Skin epidermis (tissue), 12 donors: ENCODE data around the gene OR6B2.

ENCODE experiments used
- H3K27ac ChIP-seq, 21 experiments: fragments of 200-600 bp; sonication (generic) in 11 of 21; one replicate each; pipeline ENCODE4 v1.5.0; 2020; ENCODE audit warnings: mild to moderate bottlenecking in 3 of 21, inconsistent platforms in 2 of 21, moderate library complexity in 2 of 21
- H3K4me3 ChIP-seq, 7 experiments: fragments of 200-600 bp; sonication (generic) in 2 of 7; one replicate each; pipeline ENCODE4 v1.5.0; 2020; ENCODE audit warnings: inconsistent platforms in 2 of 7, mild to moderate bottlenecking in 2 of 7, moderate library complexity in 1 of 7

The OR6B2 gene

DNA sequence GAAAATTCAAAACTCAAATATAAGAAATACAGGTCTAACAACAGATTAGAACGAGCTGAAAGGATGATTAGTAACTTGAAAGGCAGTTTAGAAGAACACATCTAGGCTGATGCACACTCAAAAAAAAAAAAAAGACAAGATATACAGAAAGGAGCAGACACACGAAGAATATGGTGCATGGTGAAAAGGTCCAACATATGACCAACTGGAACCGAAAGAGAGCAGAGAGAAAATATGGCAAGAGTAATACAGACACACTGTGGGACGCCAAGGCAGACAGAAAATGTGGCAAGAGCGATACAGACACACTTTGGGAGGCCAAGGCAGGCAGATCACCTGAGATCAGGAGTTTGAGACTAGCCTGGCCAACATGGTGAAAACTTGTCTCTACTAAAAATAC is 44.9 kb downstream of the OR6B2 start:
- H3K27ac ChIP-seq = no peak overlapping the region
- H3K4me3 ChIP-seq = no peak overlapping the region

DNA sequence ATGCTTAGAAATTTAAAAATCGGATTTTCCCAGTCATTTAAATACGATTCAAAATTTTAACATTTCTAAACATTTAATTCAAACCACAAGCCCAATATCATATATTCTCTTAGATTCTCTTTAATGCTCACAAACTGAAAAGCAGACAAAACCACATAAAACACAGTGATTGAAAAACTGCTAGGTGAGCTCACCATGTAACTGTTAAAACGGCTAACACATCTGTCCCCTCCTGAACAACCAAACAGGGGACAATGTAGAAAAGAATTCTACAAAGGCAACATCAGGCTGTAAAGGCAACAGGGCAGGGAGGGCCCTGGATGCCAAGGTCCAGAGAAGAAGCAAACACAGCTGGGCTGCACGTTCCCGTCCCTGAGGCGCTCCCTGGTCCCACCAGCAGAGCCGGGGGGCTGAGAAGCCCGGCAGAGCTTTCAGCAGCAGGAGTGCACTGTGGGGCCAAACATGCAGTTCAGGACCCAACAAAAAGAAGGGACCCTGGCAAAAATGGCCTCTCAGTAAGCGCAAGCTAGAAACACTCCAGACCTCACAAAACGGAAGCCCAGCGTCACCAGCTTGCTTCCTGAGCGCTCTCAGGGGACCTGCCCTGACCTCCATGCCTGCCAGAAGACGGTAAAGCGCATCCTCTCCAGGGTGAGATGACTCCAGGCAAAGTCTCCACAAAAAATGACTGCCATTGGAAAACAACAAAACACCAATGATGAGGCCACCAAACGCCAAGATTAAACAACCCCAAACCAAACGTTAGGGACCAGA is 45.6 kb downstream of the OR6B2 start:
- Histone ChIP-seq H3K27ac (no peak overlapping the region), H3K4me3 (no peak overlapping the region)

DNA sequence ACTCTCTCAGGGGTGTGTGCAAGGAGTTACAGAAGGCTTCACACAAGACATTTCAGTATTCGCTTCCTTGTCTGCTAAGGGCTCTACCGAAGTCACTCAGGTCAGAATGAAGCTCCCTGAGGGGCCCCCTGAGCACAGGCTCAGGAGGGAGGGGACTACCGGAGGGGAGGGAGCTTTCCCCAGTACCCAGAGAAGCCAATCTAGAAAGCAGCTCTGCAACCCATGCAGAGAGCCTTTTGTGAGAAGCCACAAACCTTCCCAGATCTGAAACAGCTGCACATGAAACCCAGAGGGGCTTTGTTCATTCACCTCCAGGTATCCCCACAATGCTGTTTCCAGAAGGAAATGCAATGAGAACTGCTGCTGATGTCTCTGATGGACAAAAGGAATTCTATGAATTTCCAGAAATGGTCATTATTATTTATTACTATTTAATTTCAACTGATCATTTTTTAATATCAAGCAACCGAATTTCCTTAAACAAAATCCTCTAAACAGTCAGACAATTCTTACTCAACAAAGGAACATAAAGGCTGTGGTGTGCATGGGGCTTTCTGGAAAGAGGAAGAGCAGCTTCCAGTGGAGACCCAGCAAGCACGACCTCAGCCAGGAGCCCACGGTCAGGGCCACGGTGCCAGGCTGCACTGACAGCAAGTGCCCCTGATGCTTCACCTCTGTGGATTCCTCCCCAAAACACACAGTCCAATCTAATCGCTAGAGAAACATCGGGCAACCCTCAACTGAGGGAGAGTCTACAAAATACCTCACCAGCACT is 47.0 kb downstream of the OR6B2 start:
- H3K27ac ChIP-seq = no peak overlapping the region
- no peak overlapping the region for H3K4me3 ChIP-seq
